ENCODE data around the gene ELOVL6.
A peak's percentile ranks its signal among the peaks of the same experiment; 100 is the strongest.
"Not testable (repeated sequence)": the region's sequence is repeated elsewhere in the genome, so short reads cannot be mapped to it uniquely, and the experiment has no call there.

ELOVL6 gene

GRCh38 chr4:110196871-110197528 lies 1.4 kb downstream of the ELOVL6 start:
- in situ Hi-C loops (cut with HindIII; ENCODE audit: low sequenced_read_pairs): no loop called here
- peak; percentile 49 for DNase-seq (ENCODE audit: low read depth, low spot score)
- no peak for TF ChIP-seq CTCF (IDR thresholded peaks at IDR 0.05; ENCODE audit: low read depth, low read length)
- peak overlapping the region; percentile 64 for H3K4me3 ChIP-seq (ENCODE audit: low read depth, low read length)

GRCh38 chr4:110196206-110196870 lies 2.1 kb downstream of the ELOVL6 start:
- in situ Hi-C loops (cut with HindIII; ENCODE audit: low sequenced_read_pairs): no loop called here
- no peak for TF ChIP-seq CTCF (IDR thresholded peaks at IDR 0.05; ENCODE audit: low read depth, low read length)
- peak overlapping the region; percentile 64 for H3K4me3 ChIP-seq (ENCODE audit: low read depth, low read length)
- peak; percentile 46 for DNase-seq (ENCODE audit: low read depth, low spot score)

- in situ Hi-C loops (cut with HindIII; ENCODE audit: low sequenced_read_pairs): no loop called here
- peak overlapping the region; percentile 64 for H3K4me3 ChIP-seq (ENCODE audit: low read depth, low read length)
- DNase-seq (ENCODE audit: low read depth, low spot score): peak; percentile 17
Measured at GRCh38 chr4:110195561-110196205, 2.7 kb downstream of the ELOVL6 start.

GRCh38 chr4:110193822-110194761 lies 4.3 kb downstream of the ELOVL6 start:
- no peak for TF ChIP-seq CTCF (IDR thresholded peaks at IDR 0.05; ENCODE audit: low read depth, low read length)
- DNase-seq (ENCODE audit: low read depth, low spot score): peak; percentile 98
- no peak overlapping the region for H3K4me3 ChIP-seq (ENCODE audit: low read depth, low read length)
- in situ Hi-C loops (cut with HindIII; ENCODE audit: low sequenced_read_pairs): no loop called here

More at GRCh38 chr4:110195561-110196205, 2.7 kb downstream of the ELOVL6 start:
- TF ChIP-seq CTCF (IDR thresholded peaks at IDR 0.05; ENCODE audit: low read depth, low read length): no peak

- DNase-seq (ENCODE audit: low read depth, low spot score); in situ Hi-C loops (cut with HindIII; ENCODE audit: low sequenced_read_pairs); H3K4me3 ChIP-seq (ENCODE audit: low read depth, low read length): not testable (repeated sequence)
Measured at GRCh38 chr4:110193287-110193686, 5.1 kb downstream of the ELOVL6 start.

GRCh38 chr4:110190249-110190648 lies 8.2 kb downstream of the ELOVL6 start:
- no peak overlapping the region for H3K4me3 ChIP-seq (ENCODE audit: low read depth, low read length)
- TF ChIP-seq CTCF (IDR thresholded peaks at IDR 0.05; ENCODE audit: low read depth, low read length): no peak
- DNase-seq (ENCODE audit: low read depth, low spot score): no peak
- in situ Hi-C loops (cut with HindIII; ENCODE audit: low sequenced_read_pairs): no loop called here
